Prostate gland (tissue), 2 donors: ENCODE measurements around the gene ZNF780A.

Experiments
- CTCF ChIP-seq, 4 experiments: fragments of 200-600 bp in 2 of 4; fragments of 450-650 bp in 2 of 4; sonication (generic) in 2 of 4; IDR thresholded peaks; 1 replicate in 3 of 4; 2 replicates in 1 of 4; pipeline ENCODE4 v1.5.1; 2016 to 2019; ENCODE audit warnings: antibody characterized with exemption in 4 of 4, mild to moderate bottlenecking in 2 of 4, moderate library complexity in 2 of 4
- POLR2A ChIP-seq: fragments of 450-650 bp; IDR thresholded peaks from one replicate; pipeline ENCODE4 v1.6.1; 2016; ENCODE audit warnings: antibody characterized with exemption, mild to moderate bottlenecking

DNA sequence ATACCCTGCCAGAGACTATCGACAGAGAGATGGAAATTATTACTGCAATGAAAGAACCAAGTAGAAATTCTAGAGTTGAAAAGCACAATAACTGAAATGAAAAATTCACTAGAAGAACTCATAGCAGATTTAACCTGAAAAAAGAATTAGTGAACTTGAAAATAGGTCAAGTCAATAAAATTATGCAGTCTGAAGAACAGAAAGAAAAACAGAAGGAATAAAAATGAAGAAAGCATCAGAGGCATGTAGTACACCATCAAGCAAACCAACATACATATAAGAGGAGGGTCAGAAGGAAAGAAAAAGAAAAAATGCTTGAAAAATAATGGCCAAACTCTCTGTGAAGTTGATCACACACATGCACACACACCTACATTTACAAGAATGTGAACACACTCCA is 31.1 kb downstream of the ZNF780A start:
- TF ChIP-seq CTCF (IDR thresholded peaks at IDR 0.05) (no peak), POLR2A (no peak)
